SK-N-MC (cell line): ENCODE data around the gene PRRT1.
"Not testable (repeated sequence)": the region's sequence is repeated elsewhere in the genome, so short reads cannot be mapped to it uniquely, and the experiment has no call there.

ENCODE experiments used
- DNase-seq: peaks from one replicate; pipeline ENCODE4 v3.0.0-alpha.2; 2011; ENCODE audit warnings: low read depth, low spot score
- H3K27ac ChIP-seq: fragments of 200-600 bp; sonication (generic); 2 replicates; pipeline ENCODE4 v1.5.1; 2016; ENCODE audit warnings: mixed run types
- H3K36me3 ChIP-seq: fragments of 200-600 bp; sonication (generic); 2 replicates; pipeline ENCODE4 v1.6.1; 2017; ENCODE audit warnings: antibody characterized with exemption, low read length, mixed read lengths; ENCODE audit not compliant: insufficient read depth
- H3K4me3 ChIP-seq: fragments of 200-600 bp; sonication (generic); 2 replicates; pipeline ENCODE4 v1.5.1; 2016
- H3K9ac ChIP-seq: fragments of 200-600 bp; sonication (generic); 2 replicates; pipeline ENCODE4 v1.8.0; 2017; ENCODE audit warnings: mixed run types, mixed read lengths; ENCODE audit not compliant: insufficient read length
- H3K9me3 ChIP-seq: fragments of 200-600 bp; sonication (generic); 2 replicates; pipeline ENCODE4 v1.6.1; 2017; ENCODE audit warnings: low read depth, mild to moderate bottlenecking, antibody characterized with exemption, low read length, moderate library complexity, mixed read lengths
- EZH2 ChIP-seq: fragments of 200-600 bp; sonication (generic); IDR thresholded peaks from one replicate; pipeline ENCODE4 v1.6.1; 2017; ENCODE audit warnings: antibody characterized with exemption
- FOXP2 ChIP-seq: optimal IDR thresholded peaks from 2 replicates; pipeline ENCODE3; 2011; ENCODE audit warnings: mild to moderate bottlenecking, moderate library complexity; ENCODE audit not compliant: insufficient read depth; ENCODE audit errors: extremely low read length, control extremely low read depth
- POLR2AphosphoS5 ChIP-seq: IDR thresholded peaks from 2 replicates; pipeline ENCODE4 v1.6.1; 2012; ENCODE audit warnings: mild to moderate bottlenecking, low read depth, low read length, borderline replicate concordance

Gene PRRT1

GRCh38 chr6:32189742-32190053 is 38.0 kb upstream of the PRRT1 start:
- Histone ChIP-seq H3K36me3 (peaks cover 21% of the 10 kb centered on the region), H3K27ac (peak overlapping the region; percentile 87), H3K9me3 (no peaks in the 10 kb centered on the region)

GRCh38 chr6:32189069-32189741 is 37.5 kb upstream of the PRRT1 start:
- no peak for TF ChIP-seq FOXP2
- TF ChIP-seq EZH2: no peak
- no peak for TF ChIP-seq POLR2AphosphoS5
- DNase-seq: no peak
- Histone ChIP-seq H3K9ac (peak overlapping the region; percentile 90), H3K9me3 (no peaks in the 10 kb centered on the region), H3K36me3 (peaks cover 21% of the 10 kb centered on the region), H3K4me3 (peak overlapping the region; percentile 87), H3K27ac (peak overlapping the region; percentile 87)

More at GRCh38 chr6:32189742-32190053, 38.0 kb upstream of the PRRT1 start:
- TF ChIP-seq POLR2AphosphoS5 (no peak), FOXP2 (no peak), EZH2 (no peak)
- Histone ChIP-seq H3K9ac (peak overlapping the region; percentile 90), H3K4me3 (peak overlapping the region; percentile 87)
- DNase-seq: no peak

- Histone ChIP-seq H3K27ac (peak overlapping the region; percentile 87), H3K9ac (peak overlapping the region; percentile 90), H3K9me3 (no peaks in the 10 kb centered on the region), H3K4me3 (peak overlapping the region; percentile 87), H3K36me3 (peaks cover 24% of the 10 kb centered on the region)
- TF ChIP-seq POLR2AphosphoS5: no peak; the same call in 1 of the 2 replicates
- TF ChIP-seq FOXP2: no peak
- TF ChIP-seq EZH2: no peak
- no peak for DNase-seq
These were observed 36.8 kb upstream of the PRRT1 start for GRCh38 chr6:32188381-32189068.

- Histone ChIP-seq H3K36me3 (peaks cover 30% of the 10 kb centered on the region), H3K4me3 (peak overlapping the region; percentile 87; the same call in 1 of the 2 replicates), H3K9ac (peak overlapping the region; percentile 90)
- not testable (repeated sequence) for H3K9me3 ChIP-seq, H3K27ac ChIP-seq, DNase-seq
These were observed 36.1 kb upstream of the PRRT1 start for GRCh38 chr6:32187725-32188380.

GRCh38 chr6:32187009-32187709 is 35.4 kb upstream of the PRRT1 start:
- peak overlapping the region; percentile 62 for H3K27ac ChIP-seq
- DNase-seq: no peak
- TF ChIP-seq FOXP2: no peak
- TF ChIP-seq POLR2AphosphoS5: no peak
- TF ChIP-seq EZH2: no peak
- H3K4me3 ChIP-seq: no peak overlapping the region
- no peaks in the 10 kb centered on the region for H3K9me3 ChIP-seq
- H3K9ac ChIP-seq: peak overlapping the region; percentile 20
- H3K36me3 ChIP-seq: peaks cover 36% of the 10 kb centered on the region

- H3K9me3 ChIP-seq, DNase-seq, H3K4me3 ChIP-seq: not testable (repeated sequence)
- H3K9ac ChIP-seq: peak overlapping the region; percentile 20
- H3K27ac ChIP-seq: peak overlapping the region; percentile 62
- peaks cover 37% of the 10 kb centered on the region for H3K36me3 ChIP-seq
These were observed 34.6 kb upstream of the PRRT1 start for GRCh38 chr6:32186151-32186840.

- H3K36me3 ChIP-seq: peaks cover 43% of the 10 kb centered on the region
- H3K9ac ChIP-seq, DNase-seq, H3K4me3 ChIP-seq, H3K9me3 ChIP-seq, H3K27ac ChIP-seq: not testable (repeated sequence)
These were observed 34.0 kb upstream of the PRRT1 start for GRCh38 chr6:32185681-32186131.

- Histone ChIP-seq H3K27ac (peak within 1 kb of the TSS; percentile 63; the same call in 1 of the 2 replicates), H3K9ac (no peak within 1 kb of the TSS), H3K4me3 (no peak within 1 kb of the TSS), H3K36me3 (peaks cover 46% of the 10 kb centered on the region), H3K9me3 (no peaks in the 10 kb centered on the region)
- TF ChIP-seq FOXP2 (no peak), EZH2 (no peak), POLR2AphosphoS5 (peak; percentile 41)
- no peak for DNase-seq
These were observed 32.4 kb upstream of the PRRT1 start, which contains the start of gene AGER for GRCh38 chr6:32184084-32184640. Gene AGER, minus strand, starts transcription at chr6:32184253. Its CDS starts 31 bp downstream, at chr6:32184222.
